ENCODE measurements around the gene LUC7L3. TPM values are rescaled to one million over a fixed set of nuclear protein-coding genes. Genes with fewer than 3 reads are reported as not detected.

The LUC7L3 gene
- total and polyA plus RNA-seq, 2 of the 13 experiments (the other 11 are each of a cell fraction or from before 2014, with no cell fraction given), result 108 to 120 TPM

- TF ChIP-seq PRDM10 (CRISPR knock-in tag; IDR thresholded peaks at IDR 0.05; ENCODE audit: low read depth), result no peak
- TF ChIP-seq SSRP1 (CRISPR knock-in tag; IDR thresholded peaks at IDR 0.05), result no peak; the same call in 1 of the 2 replicates
- TF ChIP-seq HNRNPK (IDR thresholded peaks at IDR 0.05; ENCODE audit: low read depth, low read length, poor library complexity, severe bottlenecking), result no peak
- TF ChIP-seq ZBTB37 (CRISPR knock-in tag; IDR thresholded peaks at IDR 0.05), result no peak
- TF ChIP-seq ZNF124 (CRISPR knock-in tag; IDR thresholded peaks at IDR 0.05), result peak; percentile 82
- TF ChIP-seq PATZ1 (CRISPR knock-in tag; IDR thresholded peaks at IDR 0.05), result peak; percentile 75
- no peak; the same call in 1 of the 2 replicates for TF ChIP-seq ZNF143 (CRISPR knock-in tag; IDR thresholded peaks at IDR 0.05)
- peak; percentile 92; the same call in 1 of the 2 replicates for TF ChIP-seq ZNF354B (CRISPR knock-in tag; IDR thresholded peaks at IDR 0.05)
- 0 out of 2 replicates have a peak, but pooled peaks have one; percentile 6 for TF ChIP-seq MYNN (CRISPR knock-in tag; IDR thresholded peaks at IDR 0.05; ENCODE audit: low read depth)
- TF ChIP-seq MXD4 (CRISPR knock-in tag; IDR thresholded peaks at IDR 0.05), result no peak; the same call in 1 of the 2 replicates
- TF ChIP-seq KLF16 (CRISPR knock-in tag; IDR thresholded peaks at IDR 0.05), result peak in 1 of 2 experiments; percentile 48; a peak in 1 of 4 replicates
- TF ChIP-seq GRHL1 (CRISPR knock-in tag; conservative IDR thresholded peaks at IDR 0.05), result no peak
- peak; percentile 52 for TF ChIP-seq HNRNPLL (IDR thresholded peaks at IDR 0.05; ENCODE audit: low read depth, low read length, poor library complexity, severe bottlenecking)
- TF ChIP-seq ZSCAN22 (CRISPR knock-in tag; IDR thresholded peaks at IDR 0.05), result no peak
- TF ChIP-seq SMAD1 (CRISPR knock-in tag; IDR thresholded peaks at IDR 0.05; ENCODE audit: borderline replicate concordance, low read depth), result peak; percentile 49
- TF ChIP-seq ZNF205 (CRISPR knock-in tag; IDR thresholded peaks at IDR 0.05), result no peak; the same call in 1 of the 2 replicates
- TF ChIP-seq ZSCAN21 (CRISPR knock-in tag; IDR thresholded peaks at IDR 0.05; ENCODE audit: borderline replicate concordance), result no peak
- no peak for TF ChIP-seq FIP1L1 (IDR thresholded peaks at IDR 0.05; ENCODE audit: borderline replicate concordance, insufficient read depth, low read depth, low read length)
- TF ChIP-seq PHF20 (CRISPR knock-in tag; IDR thresholded peaks at IDR 0.05), result no peak; the same call in 1 of the 2 replicates
Observed at GRCh38 chr17:50687200-50688066, 32.0 kb upstream of the LUC7L3 start (continued).
